Large intestine (tissue), 3 donors: ENCODE results near the gene DHX57. TPM values are rescaled to one million over a fixed set of nuclear protein-coding genes. Genes with fewer than 3 reads are reported as not detected.
"Not testable (repeated sequence)": the region's sequence is repeated elsewhere in the genome, so short reads cannot be mapped to it uniquely, and the experiment has no call there.

Experiments
- DNase-seq, 2 donors: peaks; one replicate each; pipeline versions ENCODE4 v3.0.0 to v3.0.0-alpha.2; 2013
- H3K27ac ChIP-seq: one replicate; pipeline ENCODE4 v1.5.1; 2013; ENCODE audit warnings: low read length
- H3K27me3 ChIP-seq: 2 replicates; pipeline ENCODE4 v1.6.1; 2013; ENCODE audit warnings: low read length; ENCODE audit not compliant: control insufficient read depth, insufficient read depth
- H3K36me3 ChIP-seq: 2 replicates; pipeline ENCODE4 v1.6.1; 2013; ENCODE audit warnings: low read length; ENCODE audit not compliant: control insufficient read depth, insufficient read depth
- H3K4me1 ChIP-seq: one replicate; pipeline ENCODE4 v1.6.1; 2013; ENCODE audit warnings: low read length; ENCODE audit not compliant: control insufficient read depth, insufficient read depth
- H3K4me3 ChIP-seq: one replicate; pipeline ENCODE4 v1.5.1; 2013; ENCODE audit warnings: low read length
- H3K9me3 ChIP-seq: one replicate; pipeline ENCODE4 v1.6.1; 2013; ENCODE audit warnings: mild to moderate bottlenecking, low read depth, low read length, moderate library complexity; ENCODE audit not compliant: control insufficient read depth
- WGBS: methylation state at CpG from one replicate; pipeline ENCODE4 v1.1.5; 2013; ENCODE audit warnings: low lambda C conversion rate; ENCODE audit not compliant: insufficient coverage; 5-methylcytosine and 5-hydroxymethylcytosine counted together
- polyA plus RNA-seq: library from polyadenylated mRNA; unstranded; fragments of 120-200 nt; gene quantifications from one replicate; pipeline ENCODE4 v1.2.1, GENCODE V29; 2013

Gene DHX57
- polyA plus RNA-seq, 1 donor = 15.2 TPM

GRCh38 chr2:38755891-38756290, 119.8 kb downstream of the DHX57 start:
- H3K27ac ChIP-seq, H3K9me3 ChIP-seq, H3K4me1 ChIP-seq, H3K27me3 ChIP-seq, H3K36me3 ChIP-seq, H3K4me3 ChIP-seq, DNase-seq: not testable (repeated sequence)
- no CpG with 5 or more reads among the region's 31 CpGs for WGBS

GRCh38 chr2:38754506-38754905, 121.2 kb downstream of the DHX57 start:
- H3K4me1 ChIP-seq = no peaks in the 10 kb centered on the region
- peaks cover 4% of the 10 kb centered on the region for H3K9me3 ChIP-seq
- WGBS = 44% methylated on average over 3 of the region's 3 CpGs
- DNase-seq = no peak
- H3K36me3 ChIP-seq = no peaks in the 10 kb centered on the region
- H3K4me3 ChIP-seq = no peak overlapping the region
- no peak overlapping the region for H3K27ac ChIP-seq
- H3K27me3 ChIP-seq = no peaks in the 10 kb centered on the region

GRCh38 chr2:38754049-38754448, 121.7 kb downstream of the DHX57 start:
- H3K36me3 ChIP-seq = peaks cover 1% of the 10 kb centered on the region
- no peak for DNase-seq
- no peak overlapping the region for H3K27ac ChIP-seq
- no peaks in the 10 kb centered on the region for H3K27me3 ChIP-seq
- no peaks in the 10 kb centered on the region for H3K4me1 ChIP-seq
- no peak overlapping the region for H3K4me3 ChIP-seq
- peaks cover 4% of the 10 kb centered on the region for H3K9me3 ChIP-seq

GRCh38 chr2:38751596-38752410, 123.9 kb downstream of the DHX57 start:
- H3K27ac ChIP-seq = peak overlapping the region; percentile 92
- peaks cover 4% of the 10 kb centered on the region for H3K9me3 ChIP-seq
- WGBS = 33% methylated on average over 3 of the region's 18 CpGs
- peaks cover 24% of the 10 kb centered on the region for H3K36me3 ChIP-seq
- DNase-seq = no peak
- H3K4me3 ChIP-seq = peak overlapping the region; percentile 83
- peaks cover 6% of the 10 kb centered on the region for H3K4me1 ChIP-seq
- H3K27me3 ChIP-seq = no peaks in the 10 kb centered on the region

GRCh38 chr2:38750891-38751595, 124.7 kb downstream of the DHX57 start, which contains the start of gene SRSF7:
Gene SRSF7 (minus strand): TSS chr2:38751361. CDS start chr2:38751256, 105 bp downstream.
- DNase-seq = peak; percentile 99
- WGBS = 0% methylated on average over 1 of the region's 68 CpGs
- Histone ChIP-seq H3K36me3 (peaks cover 30% of the 10 kb centered on the region), H3K27me3 (no peaks in the 10 kb centered on the region), H3K27ac (peak within 1 kb of the TSS; percentile 92), H3K4me1 (peaks cover 6% of the 10 kb centered on the region), H3K4me3 (peak within 1 kb of the TSS; percentile 83), H3K9me3 (peaks cover 1% of the 10 kb centered on the region)

- 0% methylated on average over 2 of the region's 59 CpGs for WGBS
- DNase-seq = peak in 1 of 2 donors; percentile 55
- Histone ChIP-seq H3K4me1 (peaks cover 6% of the 10 kb centered on the region), H3K4me3 (peak overlapping the region; percentile 83), H3K36me3 (peaks cover 37% of the 10 kb centered on the region), H3K27me3 (no peaks in the 10 kb centered on the region), H3K27ac (peak overlapping the region; percentile 92), H3K9me3 (no peaks in the 10 kb centered on the region)
Observed at GRCh38 chr2:38750011-38750890, 125.5 kb downstream of the DHX57 start.

- peak overlapping the region; percentile 83 for H3K4me3 ChIP-seq
- peaks cover 6% of the 10 kb centered on the region for H3K4me1 ChIP-seq
- no peaks in the 10 kb centered on the region for H3K27me3 ChIP-seq
- WGBS = 18% methylated on average over 5 of the region's 26 CpGs
- no peak for DNase-seq
- H3K9me3 ChIP-seq = no peaks in the 10 kb centered on the region
- peaks cover 45% of the 10 kb centered on the region for H3K36me3 ChIP-seq
- peak overlapping the region; percentile 22 for H3K27ac ChIP-seq
Observed at GRCh38 chr2:38748943-38749804, 126.6 kb downstream of the DHX57 start.

GRCh38 chr2:38748391-38748790, 127.3 kb downstream of the DHX57 start:
- H3K27ac ChIP-seq = no peak overlapping the region
- 100% methylated on average over 2 of the region's 9 CpGs for WGBS

GRCh38 chr2:38747819-38748218, 127.9 kb downstream of the DHX57 start:
- Histone ChIP-seq H3K4me1 (peaks cover 6% of the 10 kb centered on the region), H3K27me3 (no peaks in the 10 kb centered on the region), H3K9me3 (no peaks in the 10 kb centered on the region), H3K4me3 (no peak overlapping the region), H3K36me3 (peaks cover 59% of the 10 kb centered on the region), H3K27ac (no peak overlapping the region)
- DNase-seq = no peak
- WGBS = no CpG with 5 or more reads among the region's 5 CpGs

More at GRCh38 chr2:38748391-38748790, 127.3 kb downstream of the DHX57 start:
- Histone ChIP-seq H3K9me3 (no peaks in the 10 kb centered on the region), H3K27me3 (no peaks in the 10 kb centered on the region), H3K4me1 (peaks cover 6% of the 10 kb centered on the region), H3K4me3 (no peak overlapping the region), H3K36me3 (peaks cover 53% of the 10 kb centered on the region)
- DNase-seq = no peak
